ENCODE data around the gene FZD2. TPM values are rescaled to one million over a fixed set of nuclear protein-coding genes. Genes with fewer than 3 reads are reported as not detected.
A peak's percentile ranks its signal among the peaks of the same experiment; 100 is the strongest.

The FZD2 gene
- total and polyA plus RNA-seq, 2 of the 8 experiments (the other 6 are each of a cell fraction or from before 2014, with no cell fraction given), result 17.6 to 86.7 TPM

DNA sequence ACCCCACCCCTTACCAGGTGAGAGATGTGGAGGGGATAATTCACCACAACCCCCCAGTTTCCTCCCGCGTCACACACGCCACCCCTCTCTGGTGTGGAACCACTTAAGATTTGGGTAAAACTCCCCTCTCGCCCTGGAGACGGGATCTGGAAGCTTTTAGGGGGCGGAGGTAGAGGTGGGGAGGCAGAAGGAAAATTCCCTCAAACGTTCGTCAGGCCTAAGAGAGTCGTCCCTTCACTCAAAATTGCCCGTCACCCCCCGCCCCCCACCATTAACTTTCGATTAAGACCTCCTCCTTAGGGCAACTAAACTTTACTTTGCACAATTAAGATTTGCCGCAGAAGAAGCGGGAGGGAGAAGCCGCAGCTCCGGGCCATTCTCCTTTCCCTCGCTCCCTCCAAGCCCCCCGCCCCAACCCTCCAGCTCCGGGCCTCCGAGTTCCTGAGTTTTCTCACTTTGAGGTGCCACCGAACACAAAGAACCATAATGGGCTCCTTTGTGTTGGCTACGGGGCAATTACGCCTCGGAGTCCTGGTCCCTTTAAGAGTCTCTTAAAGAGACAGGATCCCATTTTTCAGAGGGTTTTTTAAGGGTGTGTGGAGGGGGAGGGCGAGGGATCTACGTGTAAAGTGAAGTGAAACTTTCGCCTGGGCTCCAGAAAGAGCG, 985 bp upstream of the FZD2 start (continued):
- TF ChIP-seq CHD2 (IDR thresholded peaks at IDR 0.05; ENCODE audit: low read length), result 0 out of 2 replicates have a peak, but pooled peaks have one; percentile 13
- peak in 1 of 2 experiments; percentile 34; a peak in 1 of 4 replicates for TF ChIP-seq HDAC2 (IDR thresholded peaks at IDR 0.05; ENCODE audit: borderline replicate concordance in 1 of 2, low read depth in 2 of 2, low read length in 2 of 2)
- TF ChIP-seq PHF8 (conservative IDR thresholded peaks at IDR 0.05; ENCODE audit: low read depth, low read length), result no peak
- 0 out of 2 replicates have a peak, but pooled peaks have one; percentile 37 for TF ChIP-seq SUZ12 (IDR thresholded peaks at IDR 0.05; ENCODE audit: low read length)
- TF ChIP-seq SIX5 (IDR thresholded peaks at IDR 0.05; ENCODE audit: low read depth, low read length), result no peak
- no peak for TF ChIP-seq EP300 (IDR thresholded peaks at IDR 0.05; ENCODE audit: borderline replicate concordance in 1 of 2, low read depth in 2 of 2, low read length in 2 of 2)
- peak; percentile 62; the same call in 1 of the 2 replicates for TF ChIP-seq YY1 (IDR thresholded peaks at IDR 0.05; ENCODE audit: low read depth, low read length)
- TF ChIP-seq, protein P1, sequence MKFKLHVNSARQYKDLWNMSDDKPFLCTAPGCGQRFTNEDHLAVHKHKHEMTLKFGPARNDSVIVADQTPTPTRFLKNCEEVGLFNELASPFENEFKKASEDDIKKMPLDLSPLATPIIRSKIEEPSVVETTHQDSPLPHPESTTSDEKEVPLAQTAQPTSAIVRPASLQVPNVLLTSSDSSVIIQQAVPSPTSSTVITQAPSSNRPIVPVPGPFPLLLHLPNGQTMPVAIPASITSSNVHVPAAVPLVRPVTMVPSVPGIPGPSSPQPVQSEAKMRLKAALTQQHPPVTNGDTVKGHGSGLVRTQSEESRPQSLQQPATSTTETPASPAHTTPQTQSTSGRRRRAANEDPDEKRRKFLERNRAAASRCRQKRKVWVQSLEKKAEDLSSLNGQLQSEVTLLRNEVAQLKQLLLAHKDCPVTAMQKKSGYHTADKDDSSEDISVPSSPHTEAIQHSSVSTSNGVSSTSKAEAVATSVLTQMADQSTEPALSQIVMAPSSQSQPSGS (IDR thresholded peaks at IDR 0.05; ENCODE audit: low read length), result 0 out of 2 replicates have a peak, but pooled peaks have one; percentile 11
- TF ChIP-seq GTF2F1 (IDR thresholded peaks at IDR 0.05; ENCODE audit: borderline replicate concordance, low read depth, low read length), result 0 out of 2 replicates have a peak, but pooled peaks have one; percentile 39
- TF ChIP-seq ASH2L (IDR thresholded peaks at IDR 0.05; ENCODE audit: low read length), result peak; percentile 57
- peak in 1 of 2 experiments; percentile 59; a peak in 2 of 4 replicates for TF ChIP-seq SIN3A (conservative IDR thresholded peaks at IDR 0.05 in 1 of 2, IDR thresholded peaks at IDR 0.05 in 1 of 2; ENCODE audit: low read depth in 1 of 2, low read length in 2 of 2)
- peak; percentile 9 to 21; a peak in 3 of 4 replicates for TF ChIP-seq RAD21 (IDR thresholded peaks at IDR 0.05 in 1 of 2, conservative IDR thresholded peaks at IDR 0.05 in 1 of 2; ENCODE audit: low read depth in 2 of 2, low read length in 2 of 2)

All from H1 (cell line).